NCI-H82 treated with DMSO at 0.1 percent for 48 hours (cell line): ENCODE data around the gene TOR1A.
A peak's percentile ranks its signal among the peaks of the same experiment; 100 is the strongest.

Experiments
- DNase-seq: peaks from one replicate; lab custom pipeline; 2025; ENCODE audit not compliant: unreplicated experiment; lab: John Stamatoyannopoulos, UW

Gene TOR1A

GRCh38 chr9:129823935-129824601, at the start of gene TOR1A:
Gene TOR1A (minus strand): TSS chr9:129824136. CDS start chr9:129824085, 51 bp downstream.
- peak; percentile 92 for DNase-seq

GRCh38 chr9:129871046-129871445, 47.1 kb upstream of the TOR1A start:
- DNase-seq, result no peak

GRCh38 chr9:129869585-129870501, 45.9 kb upstream of the TOR1A start:
- DNase-seq, result no peak

- DNase-seq, result no peak
Measured at GRCh38 chr9:129868872-129869486, 45.0 kb upstream of the TOR1A start.

- DNase-seq, result no peak
Measured at GRCh38 chr9:129868023-129868871, 44.3 kb upstream of the TOR1A start.

- DNase-seq, result no peak
Measured at GRCh38 chr9:129867136-129868022, 43.4 kb upstream of the TOR1A start.

GRCh38 chr9:129866394-129867135, 42.6 kb upstream of the TOR1A start:
- no peak for DNase-seq

- DNase-seq, result no peak
Measured at GRCh38 chr9:129865668-129866320, 41.9 kb upstream of the TOR1A start.

- DNase-seq, result no peak
Measured at GRCh38 chr9:129864991-129865647, 41.2 kb upstream of the TOR1A start.

- no peak for DNase-seq
Measured at GRCh38 chr9:129863059-129863690, 39.2 kb upstream of the TOR1A start.

GRCh38 chr9:129861447-129861827, 37.5 kb upstream of the TOR1A start:
- DNase-seq, result no peak

- DNase-seq, result no peak
Measured at GRCh38 chr9:129860653-129861446, 36.9 kb upstream of the TOR1A start.

GRCh38 chr9:129858167-129858962, 34.4 kb upstream of the TOR1A start:
- DNase-seq, result no peak

GRCh38 chr9:129857207-129857606, 33.3 kb upstream of the TOR1A start:
- no peak for DNase-seq

- no peak for DNase-seq
Measured at GRCh38 chr9:129854588-129855110, 30.7 kb upstream of the TOR1A start.

- no peak for DNase-seq
Measured at GRCh38 chr9:129853614-129854013, 29.7 kb upstream of the TOR1A start.
